IPS-18c (cell line): ENCODE measurements around the gene MAPK6.
"Not testable (repeated sequence)": the region's sequence is repeated elsewhere in the genome, so short reads cannot be mapped to it uniquely, and the experiment has no call there.

Experiments
- H3K4me3 ChIP-seq: 2 replicates; pipeline ENCODE4 v1.7.0; 2013; ENCODE audit warnings: low read depth, mild to moderate bottlenecking, low read length, moderate library complexity; ENCODE audit not compliant: insufficient read depth
- H3K9me3 ChIP-seq: one replicate; pipeline ENCODE4 v1.6.1; 2013; ENCODE audit warnings: mild to moderate bottlenecking, low read length, moderate library complexity; ENCODE audit not compliant: control insufficient read depth, insufficient read depth

The MAPK6 gene

DNA sequence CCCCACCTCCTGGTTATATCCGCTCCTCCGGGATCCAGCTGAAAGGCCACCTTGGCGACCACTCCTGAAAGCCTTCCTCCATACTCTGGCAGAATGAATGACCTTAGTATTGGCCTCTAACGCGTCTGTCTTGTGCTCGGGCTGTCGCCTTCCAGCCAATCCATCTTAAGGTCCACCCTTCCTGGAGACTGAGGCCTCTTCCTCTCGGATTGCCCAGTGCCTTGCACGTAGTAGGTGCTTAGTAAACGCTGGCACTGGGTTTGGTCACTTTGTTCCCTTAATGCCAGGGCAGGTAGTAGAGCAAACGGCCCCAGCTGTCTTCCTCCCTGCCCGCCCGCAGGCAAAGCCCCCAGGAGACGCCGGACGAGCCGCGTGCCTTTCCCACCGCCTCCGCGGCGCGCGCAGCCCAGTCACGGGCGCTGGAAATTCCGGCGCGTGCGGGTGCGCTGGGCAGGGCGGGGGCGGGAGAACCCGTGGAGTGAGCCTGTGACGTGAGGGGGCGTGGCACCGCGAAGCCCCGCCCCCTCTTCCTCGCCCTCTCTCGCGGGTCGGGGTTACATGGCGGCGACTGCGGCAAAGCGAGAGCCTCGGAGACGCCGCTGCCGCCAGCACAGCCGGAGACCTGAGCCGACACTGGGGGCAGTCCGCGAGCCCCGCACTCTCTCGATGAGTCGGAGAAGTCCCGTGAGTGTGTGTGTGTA is at the start of gene MAPK6:
Gene MAPK6 (plus strand): TSS at position 527 of the 701 bp plus-strand sequence. CDS start 27,242 bp downstream, outside the sequence.
- H3K4me3 ChIP-seq = peak within 1 kb of the TSS; percentile 70

DNA sequence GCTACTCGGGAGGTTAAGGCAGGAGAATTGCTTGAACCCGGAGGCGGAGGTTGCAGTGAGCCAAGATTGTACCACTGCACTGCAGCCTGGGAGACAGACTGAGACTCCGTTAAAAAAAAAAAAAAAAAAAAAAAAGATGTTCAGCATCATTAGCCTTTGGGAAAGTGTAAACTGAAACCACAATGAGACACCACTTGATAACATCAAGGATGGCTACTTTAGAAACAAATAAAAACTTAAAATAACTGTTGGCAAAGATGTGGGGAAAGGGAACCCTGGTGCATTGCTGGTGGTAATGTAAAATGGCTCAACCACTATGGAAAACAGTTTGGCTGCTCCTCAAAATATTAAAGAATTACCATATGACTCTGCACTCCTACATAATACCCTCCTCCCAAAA is 49.3 kb upstream of the MAPK6 start:
- Histone ChIP-seq H3K4me3 (no peak overlapping the region), H3K9me3 (no peaks in the 10 kb centered on the region)

More for the DNA sequence above, at the start of gene MAPK6:
- H3K9me3 ChIP-seq = no peaks in the 10 kb centered on the region

DNA sequence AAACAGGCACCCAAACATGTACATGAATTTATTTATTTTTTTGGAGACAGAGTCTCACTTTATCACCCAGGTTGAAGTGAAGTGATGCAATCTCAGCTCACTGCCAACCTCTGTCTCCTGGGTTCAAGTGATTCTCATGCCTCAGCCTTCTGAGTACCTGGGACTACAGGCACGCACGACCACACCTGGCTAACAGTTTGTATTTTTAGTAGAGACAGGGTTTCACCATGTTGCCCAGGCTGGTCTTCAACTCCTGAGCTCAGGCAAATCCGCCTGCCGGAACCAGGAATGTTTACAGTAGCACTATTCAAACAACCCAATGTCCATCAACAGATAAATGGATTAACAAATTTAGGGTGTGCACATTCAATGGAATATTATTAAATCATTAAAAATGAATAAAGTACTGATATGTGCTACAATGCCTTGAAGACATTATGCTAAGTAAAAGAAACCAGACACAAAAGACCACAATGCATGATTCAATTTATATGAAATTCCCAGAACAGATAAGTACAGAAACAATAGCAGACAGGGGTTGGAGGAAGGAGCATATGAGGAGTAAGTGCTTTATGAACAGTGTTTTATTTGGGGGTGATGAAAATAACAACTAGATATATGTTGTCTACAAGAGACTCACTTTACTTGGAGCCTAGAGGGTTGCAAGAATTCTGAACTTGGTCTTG is 48.7 kb upstream of the MAPK6 start:
- Histone ChIP-seq H3K9me3 (no peaks in the 10 kb centered on the region), H3K4me3 (peak overlapping the region; percentile 100; the same call in 1 of the 2 replicates)

DNA sequence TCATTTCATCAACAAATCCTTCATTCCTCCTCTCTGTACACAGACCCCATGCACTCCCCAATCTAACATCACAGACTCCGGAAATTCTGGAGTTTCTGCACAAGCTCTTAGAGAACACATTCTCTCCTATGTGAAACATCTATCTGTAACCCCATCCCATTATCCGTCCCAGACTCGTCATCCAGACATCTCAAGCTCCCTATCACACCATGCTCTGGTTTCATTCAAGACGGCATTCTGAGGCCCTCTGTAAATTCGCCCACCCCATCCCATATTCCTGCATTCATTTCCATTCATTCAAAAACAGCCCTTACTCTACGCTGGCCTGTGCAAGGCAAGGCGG is 48.0 kb upstream of the MAPK6 start:
- H3K9me3 ChIP-seq = no peaks in the 10 kb centered on the region

DNA sequence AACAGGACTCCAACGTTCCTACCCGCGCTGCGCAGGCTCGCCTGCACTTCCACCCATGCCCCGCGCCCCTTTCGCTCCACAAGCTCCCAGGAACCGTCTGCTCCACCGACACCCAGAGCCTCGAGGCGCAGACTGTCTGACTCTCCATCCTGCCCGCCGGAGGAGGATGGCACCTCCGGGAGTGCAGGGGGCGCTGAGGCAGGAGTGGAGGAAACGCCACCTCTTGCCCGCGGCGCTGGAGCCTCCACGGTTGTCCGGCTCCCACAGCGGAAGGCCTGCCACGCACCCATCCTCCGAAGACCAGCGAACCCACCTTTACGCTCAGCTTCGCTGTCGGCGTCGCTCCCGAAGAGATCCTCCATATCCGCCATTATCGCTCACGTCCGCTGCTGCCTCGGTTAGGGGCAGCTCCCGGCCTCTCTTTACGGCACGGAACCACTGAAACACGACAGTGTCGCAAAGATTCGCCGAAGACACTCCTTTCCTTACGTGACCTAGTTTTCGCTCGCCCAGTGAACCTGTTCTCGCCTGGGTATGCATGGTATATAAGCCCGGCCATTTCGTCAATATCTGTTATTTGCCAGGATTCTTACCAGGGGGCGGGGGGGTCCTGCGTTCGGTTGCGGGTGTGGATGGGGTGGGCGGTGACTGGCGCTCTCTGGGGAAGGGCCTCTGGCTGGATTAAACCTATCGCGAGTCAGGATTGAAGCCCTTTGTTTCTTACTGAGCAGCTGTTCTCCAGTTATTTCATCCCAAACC is 47.5 kb upstream of the MAPK6 start, which contains the start of gene LEO1:
Gene LEO1 (minus strand): TSS at position 404 of the 759 bp plus-strand sequence. CDS start 33 bp downstream, at position 371.
- H3K4me3 ChIP-seq = peak within 1 kb of the TSS; percentile 100

More for the DNA sequence above, 48.0 kb upstream of the MAPK6 start:
- peak overlapping the region; percentile 100 for H3K4me3 ChIP-seq

DNA sequence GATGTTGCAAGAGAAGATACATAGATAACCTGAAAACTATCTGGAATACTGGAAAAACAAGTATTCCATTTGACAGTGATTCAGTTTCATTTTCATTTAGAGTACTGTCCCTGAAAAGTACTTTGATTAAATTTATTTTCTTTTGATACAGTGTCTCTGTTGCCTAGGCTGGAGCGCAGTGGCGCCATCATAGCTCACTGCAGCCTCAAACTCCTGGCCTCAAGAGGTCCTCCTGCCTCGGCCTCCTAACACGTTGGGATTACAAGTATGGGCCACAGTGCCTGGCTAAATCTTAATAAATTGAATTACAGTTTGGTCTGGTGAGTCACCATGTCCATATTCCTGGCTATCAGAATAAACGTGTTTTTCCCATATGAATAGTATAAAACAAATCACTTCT is 45.8 kb upstream of the MAPK6 start:
- no peak overlapping the region for H3K4me3 ChIP-seq

More for the DNA sequence above, 47.5 kb upstream of the MAPK6 start, which contains the start of gene LEO1:
- H3K9me3 ChIP-seq = no peaks in the 10 kb centered on the region

DNA sequence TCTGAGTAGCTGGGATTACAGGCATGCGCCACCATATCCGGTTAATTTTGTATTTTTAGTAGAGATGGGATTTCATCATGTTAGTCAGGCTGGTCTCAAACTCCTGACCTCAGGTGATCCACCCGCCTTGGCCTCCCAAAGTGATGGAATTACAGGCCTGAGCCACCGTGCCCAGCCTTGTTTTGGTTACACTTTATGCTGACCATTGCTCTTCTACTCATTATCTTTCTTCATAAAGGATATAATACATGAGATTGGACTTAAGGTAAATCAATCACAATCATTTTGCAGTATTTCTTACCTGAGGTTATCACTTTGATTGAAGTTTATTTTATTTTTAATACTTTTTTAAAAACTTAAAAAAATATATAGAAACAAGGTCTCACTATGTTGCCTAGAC is 45.2 kb upstream of the MAPK6 start:
- no peaks in the 10 kb centered on the region for H3K9me3 ChIP-seq
- no peak overlapping the region for H3K4me3 ChIP-seq

More for the DNA sequence above, 45.8 kb upstream of the MAPK6 start:
- no peaks in the 10 kb centered on the region for H3K9me3 ChIP-seq

DNA sequence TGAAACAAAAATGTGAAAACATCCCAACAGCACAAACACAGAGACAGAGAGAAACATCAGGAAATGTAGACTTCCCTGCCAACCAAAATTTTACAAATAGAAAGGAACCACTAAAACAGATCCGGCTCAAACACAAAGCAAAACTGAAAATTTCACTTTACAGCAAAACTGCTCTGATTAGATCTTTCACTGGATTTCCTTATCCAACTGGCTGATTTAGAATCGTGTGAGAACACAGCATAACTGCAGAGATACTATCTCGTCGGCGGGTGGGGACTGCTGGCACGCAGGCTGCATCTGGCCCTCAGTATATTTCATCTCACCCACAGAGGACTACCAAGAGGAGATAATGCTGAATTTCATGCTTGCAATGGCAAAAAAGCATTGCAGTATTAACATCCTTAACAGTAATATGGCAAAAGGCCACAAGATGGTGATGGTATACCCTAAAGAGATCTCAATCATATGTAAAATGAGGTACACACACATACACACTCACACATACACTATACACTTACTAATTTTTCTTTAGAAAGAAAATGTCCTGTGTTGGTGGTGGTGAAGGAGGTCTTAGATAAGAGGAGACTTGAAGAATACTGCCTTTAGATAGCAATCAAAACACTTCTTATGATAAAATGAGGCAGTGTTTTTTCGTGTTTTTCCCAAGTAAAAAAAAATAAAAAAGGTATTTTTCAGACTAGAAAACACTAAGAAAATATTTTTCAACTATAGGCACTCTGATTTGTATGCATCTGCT is 36.8 kb upstream of the MAPK6 start:
- Histone ChIP-seq H3K9me3 (no peaks in the 10 kb centered on the region), H3K4me3 (no peak overlapping the region)

DNA sequence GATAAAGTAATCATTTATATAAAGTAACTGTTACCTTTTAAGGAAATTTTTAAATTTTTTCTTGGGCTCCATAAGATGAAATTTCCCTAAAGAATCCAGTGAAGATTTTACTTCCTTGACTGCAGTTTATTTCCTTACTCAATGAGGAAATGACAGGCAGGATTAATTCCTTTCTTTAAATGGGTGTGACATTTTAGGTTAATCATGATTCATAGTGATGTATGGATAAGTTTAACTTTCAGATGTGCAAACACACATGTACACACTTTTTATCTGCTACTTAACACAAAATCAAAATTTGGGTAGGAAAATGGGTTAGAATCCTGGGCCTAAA is 36.3 kb upstream of the MAPK6 start:
- Histone ChIP-seq H3K9me3 (no peaks in the 10 kb centered on the region), H3K4me3 (no peak overlapping the region)

DNA sequence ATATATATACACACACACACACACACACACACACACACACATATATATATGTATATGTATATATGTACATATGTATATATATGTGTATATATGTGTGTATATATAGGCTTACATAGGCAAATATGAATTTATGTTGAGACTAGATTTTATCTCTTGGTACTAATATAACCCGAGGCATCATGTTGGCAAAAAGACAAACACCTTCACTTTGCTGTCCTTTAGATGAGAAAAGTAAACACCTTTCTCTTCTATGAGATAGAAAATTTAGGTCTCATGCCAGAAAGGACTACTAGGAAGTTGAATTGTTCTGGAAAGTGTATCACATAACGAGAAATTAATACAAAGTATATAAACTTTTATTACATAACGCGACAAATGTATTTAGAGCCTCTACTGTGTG is 27.9 kb upstream of the MAPK6 start:
- Histone ChIP-seq H3K4me3 (no peak overlapping the region), H3K9me3 (no peaks in the 10 kb centered on the region)

DNA sequence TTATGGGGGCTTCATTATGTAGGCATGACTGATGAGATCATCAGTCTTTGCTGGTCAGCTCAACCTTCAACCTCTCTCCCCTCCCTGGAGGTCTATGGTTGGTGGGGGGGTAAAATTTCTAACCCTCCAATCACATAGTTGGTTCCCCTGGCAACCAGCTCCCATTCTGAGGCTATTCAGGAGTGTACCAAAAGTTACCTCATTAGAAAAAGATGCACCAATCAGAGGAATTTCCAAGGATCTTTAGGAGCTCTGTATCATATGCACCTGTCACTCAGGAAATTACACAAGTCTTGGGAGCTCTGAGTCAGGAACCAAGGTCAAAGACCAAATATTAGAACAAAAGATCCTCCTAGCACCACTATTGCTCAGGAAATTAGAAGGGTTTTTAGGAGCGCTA is 26.1 kb upstream of the MAPK6 start:
- Histone ChIP-seq H3K4me3 (no peak overlapping the region), H3K9me3 (no peaks in the 10 kb centered on the region)

DNA sequence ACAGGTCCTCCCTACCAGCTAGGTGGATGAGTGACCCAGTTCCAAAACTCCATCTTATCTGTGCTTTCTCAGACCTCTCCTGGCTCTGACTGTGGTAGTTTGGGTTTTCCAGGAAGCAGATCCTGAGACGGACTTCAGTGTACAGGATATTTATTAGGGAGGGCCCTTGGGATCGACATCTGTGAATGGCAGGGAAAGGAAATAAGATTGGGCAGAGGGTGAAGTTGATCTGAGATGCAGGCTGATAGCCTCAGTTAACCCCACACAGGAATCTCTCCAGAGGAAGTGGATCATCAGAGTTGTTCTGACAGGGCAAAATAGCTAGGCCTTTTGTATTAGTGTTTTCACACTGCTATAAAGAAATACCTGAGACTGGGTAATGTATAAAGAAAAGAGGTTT is 16.7 kb upstream of the MAPK6 start:
- Histone ChIP-seq H3K4me3 (no peak overlapping the region), H3K9me3 (no peaks in the 10 kb centered on the region)

DNA sequence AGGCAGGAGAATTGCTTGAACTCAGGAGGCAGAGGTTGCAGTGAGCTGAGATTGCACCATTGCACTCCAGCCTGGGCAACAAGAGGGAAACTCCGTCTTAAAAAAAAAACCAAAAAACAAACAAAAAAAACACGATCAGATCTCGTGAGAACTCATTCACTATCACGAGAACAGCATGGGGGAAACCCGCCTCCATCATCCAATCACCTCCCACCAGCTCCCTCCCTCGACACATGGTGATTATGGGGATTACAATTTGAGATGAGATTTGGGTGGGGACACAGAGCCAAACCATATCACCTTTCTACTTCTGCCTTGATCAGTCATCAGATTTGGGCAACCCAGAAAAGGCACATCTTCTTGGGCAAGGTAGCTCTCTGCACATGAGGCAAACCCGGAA is 15.9 kb upstream of the MAPK6 start:
- H3K4me3 ChIP-seq, H3K9me3 ChIP-seq: not testable (repeated sequence)

DNA sequence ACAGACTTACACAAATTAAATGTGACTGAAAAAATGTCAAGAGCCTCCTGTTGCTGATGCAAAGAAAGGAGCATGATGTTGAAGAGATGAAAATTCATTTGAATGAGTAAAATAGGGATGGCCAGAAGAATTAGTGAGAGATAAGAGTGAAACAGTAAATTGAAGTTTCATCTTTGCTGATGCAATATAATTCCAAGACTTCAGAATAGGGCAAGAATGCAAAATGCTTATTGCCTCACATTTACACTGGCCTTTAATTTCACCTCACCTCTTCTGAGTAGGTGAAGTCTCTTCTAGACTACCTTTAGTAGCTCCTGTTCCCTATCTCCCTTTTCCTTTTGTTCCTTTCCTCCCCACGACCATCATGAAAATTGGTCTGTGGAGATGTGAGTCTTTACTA is 15.3 kb upstream of the MAPK6 start:
- no peaks in the 10 kb centered on the region for H3K9me3 ChIP-seq

DNA sequence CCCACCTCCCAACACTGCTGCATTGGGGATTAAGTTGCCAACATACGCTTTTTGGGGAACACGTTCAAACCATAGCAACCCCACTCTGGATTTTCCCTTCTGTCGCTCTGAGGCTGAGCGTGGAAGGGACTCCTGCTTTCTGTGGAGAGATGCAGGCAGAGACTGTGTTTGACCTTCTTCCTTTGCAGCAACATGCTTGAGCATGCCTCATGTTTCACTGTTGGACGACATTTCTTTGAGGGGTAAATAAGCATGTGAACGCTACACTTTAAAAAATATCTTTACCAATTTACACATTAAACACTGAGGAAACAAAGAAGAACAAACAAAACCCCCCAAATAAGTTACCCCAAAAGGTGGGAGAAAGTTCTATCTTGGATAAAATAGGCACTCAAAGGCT is 14.2 kb upstream of the MAPK6 start:
- Histone ChIP-seq H3K9me3 (no peaks in the 10 kb centered on the region), H3K4me3 (no peak overlapping the region)

More for the DNA sequence above, 15.3 kb upstream of the MAPK6 start:
- H3K4me3 ChIP-seq = no peak overlapping the region

DNA sequence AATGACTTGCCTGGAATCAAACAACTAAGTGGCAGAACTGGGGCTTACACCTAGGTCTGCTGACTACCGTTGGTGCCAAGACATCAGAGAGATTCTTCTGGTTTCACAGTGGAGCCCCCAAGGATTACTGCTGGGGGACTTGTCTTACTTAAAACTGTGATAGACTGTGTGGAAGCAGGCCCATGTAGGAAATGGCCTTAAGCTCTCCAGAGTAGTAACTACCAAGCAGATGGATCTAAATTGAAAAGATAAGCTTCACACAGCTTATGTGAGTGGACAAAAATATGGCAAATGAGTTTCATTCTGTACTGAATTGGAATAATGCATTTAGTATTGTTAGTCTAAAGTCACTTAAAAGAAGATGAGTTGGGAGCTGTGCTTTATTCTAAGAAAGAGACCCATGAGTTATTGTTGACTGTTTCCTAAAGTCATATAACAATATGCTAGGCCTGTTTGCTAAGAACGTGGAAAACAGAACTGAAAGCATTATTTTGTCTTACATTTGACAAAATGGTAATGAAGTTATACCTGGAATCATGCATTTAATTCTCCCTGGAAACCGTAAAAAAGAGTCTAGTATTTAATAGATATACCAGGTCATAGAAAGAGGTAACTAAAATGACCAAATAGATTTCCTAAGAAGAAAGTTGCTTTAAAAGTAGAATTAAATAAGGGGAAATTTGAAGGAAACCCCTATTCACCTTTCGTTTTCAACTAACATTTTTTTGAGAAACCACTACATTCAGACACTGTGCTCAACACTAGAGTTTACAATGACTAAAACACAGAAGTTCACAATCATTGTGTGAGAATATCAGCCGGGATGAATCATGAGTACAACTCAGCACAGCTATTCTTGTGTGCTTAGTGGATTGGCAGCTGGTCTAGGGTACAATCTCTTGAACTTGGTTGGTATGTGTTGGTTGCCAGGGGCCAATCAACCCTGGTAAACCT is 13.0 kb upstream of the MAPK6 start:
- Histone ChIP-seq H3K4me3 (no peak overlapping the region), H3K9me3 (no peaks in the 10 kb centered on the region)
